Activated CD4-positive, CD25-positive, alpha-beta regulatory T cell (primary cell): ENCODE measurements around the gene ANGPTL8.
A peak's percentile ranks its signal among the peaks of the same experiment; 100 is the strongest.

Experiments
- DNase-seq, 4 experiments: peaks; one replicate each; lab custom pipeline; 2025; lab: John Stamatoyannopoulos, UW

Gene ANGPTL8

DNA sequence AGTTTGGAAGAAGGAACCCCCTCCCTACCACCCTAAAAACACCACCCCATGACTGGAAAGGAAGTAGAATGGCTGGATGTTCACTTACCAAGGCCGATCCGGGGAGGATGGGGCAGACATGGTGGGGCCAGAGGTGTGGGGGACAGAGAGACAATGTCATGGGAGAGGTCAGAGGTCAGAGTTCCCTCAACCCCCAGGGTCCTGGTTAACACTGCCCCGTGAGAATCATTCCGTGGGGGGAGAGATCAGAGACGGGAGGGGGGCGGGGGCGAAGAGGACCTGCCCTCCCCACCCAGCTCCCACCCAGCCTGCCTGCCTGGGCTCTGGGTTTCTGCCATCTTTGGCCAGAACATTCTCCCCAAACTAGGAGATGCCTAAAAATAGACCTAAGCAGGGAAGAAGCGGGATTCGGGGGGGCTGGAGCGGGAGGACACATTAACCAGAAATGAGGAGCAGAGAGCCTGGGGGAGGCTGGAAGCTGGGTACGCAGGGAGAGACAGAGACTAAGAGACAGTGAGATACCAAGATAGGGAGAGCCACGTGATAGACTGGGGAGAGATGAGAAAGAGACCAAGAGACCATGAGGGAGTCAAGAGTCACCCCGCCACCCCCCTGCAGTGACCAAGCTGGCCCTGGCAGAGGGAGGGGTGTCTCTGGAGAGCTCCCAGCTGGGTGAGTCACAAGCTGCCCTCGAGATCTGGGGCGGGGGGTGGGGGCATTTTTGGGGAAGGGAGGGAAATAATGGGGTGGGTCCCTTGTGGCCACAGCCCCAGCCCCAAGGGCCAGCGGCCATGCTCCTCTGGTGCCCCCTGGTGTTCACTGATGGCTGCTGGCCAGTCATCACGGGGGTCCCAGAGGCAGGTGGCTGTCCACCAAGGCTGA is 36.0 kb upstream of the ANGPTL8 start:
- peak in 3 of 4 experiments; percentile 8 to 21 (median 16) for DNase-seq

DNA sequence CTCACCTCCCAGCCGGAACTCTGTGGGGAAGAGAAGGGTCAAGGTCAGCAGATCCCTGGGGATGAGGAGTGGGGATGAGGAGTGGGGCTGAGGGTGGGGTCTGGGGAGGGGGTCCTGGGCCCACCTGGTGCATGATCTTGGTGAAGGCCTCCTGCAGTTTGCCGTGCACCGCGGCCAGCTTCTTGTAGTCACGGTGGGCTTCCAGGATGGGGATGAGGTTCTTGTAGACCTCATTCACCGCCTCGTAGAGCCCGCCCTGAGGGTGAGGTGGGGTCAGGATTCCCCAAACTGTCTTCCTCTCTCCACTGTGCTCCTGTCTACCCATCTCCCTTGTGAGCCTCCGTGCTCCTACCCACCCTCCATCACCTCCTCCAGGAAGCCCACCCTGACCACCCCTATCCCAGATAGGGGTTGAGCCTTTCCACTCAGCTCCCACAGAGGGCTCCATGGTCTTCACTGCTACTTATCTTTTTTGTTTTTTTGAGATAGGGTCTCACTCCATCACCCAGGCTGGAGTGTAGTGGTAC is 35.3 kb upstream of the ANGPTL8 start:
- no peak for DNase-seq

DNA sequence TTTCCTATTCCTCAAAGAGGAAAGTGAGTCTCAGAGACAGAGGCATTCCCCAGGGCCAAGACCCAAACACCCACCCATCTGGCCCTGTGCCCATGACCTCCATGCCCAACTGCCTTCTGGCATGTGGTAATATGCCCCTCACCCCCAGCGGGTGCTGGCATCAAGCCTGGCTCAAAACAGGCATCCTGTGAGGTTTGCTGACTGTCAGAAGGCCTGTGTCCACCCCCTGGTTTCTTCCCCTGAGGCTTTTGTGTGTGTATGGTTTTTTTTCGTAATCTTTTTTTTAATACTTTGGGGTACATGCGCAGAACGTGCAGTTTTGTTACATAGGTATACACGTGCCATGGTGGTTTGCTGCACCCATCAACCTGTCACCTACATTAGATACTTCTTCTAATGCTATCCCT is 34.5 kb upstream of the ANGPTL8 start:
- DNase-seq = no peak

DNA sequence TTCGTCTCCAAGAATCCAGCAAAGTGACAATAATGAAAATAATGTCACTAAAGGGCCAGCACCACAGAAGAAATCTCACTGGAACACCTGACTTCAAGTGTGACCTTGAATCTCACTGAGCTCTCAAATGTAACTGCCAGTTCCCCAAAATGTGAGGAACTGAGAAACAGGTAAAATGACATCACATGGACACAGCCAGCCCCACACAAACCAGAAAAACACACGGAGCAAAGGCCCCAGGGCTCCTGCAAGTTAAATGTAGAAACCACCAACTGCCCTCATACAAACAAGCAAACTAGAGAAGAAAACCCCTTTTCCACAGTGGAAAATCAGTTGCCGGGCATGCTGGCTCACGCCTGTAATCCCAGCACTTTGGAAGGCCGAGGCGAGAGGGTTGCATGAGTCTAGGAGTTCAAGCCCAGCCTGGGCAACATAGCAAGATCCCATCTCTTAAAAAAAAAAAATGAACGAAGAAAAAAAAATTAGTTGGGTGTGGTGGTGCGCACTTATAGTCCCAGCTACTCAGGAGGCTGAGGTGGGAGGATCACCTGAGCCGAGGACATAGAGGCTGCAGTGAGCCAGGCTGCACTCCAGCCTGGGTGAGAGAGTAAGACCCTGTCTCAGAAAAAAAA is 33.4 kb upstream of the ANGPTL8 start:
- DNase-seq = no peak

DNA sequence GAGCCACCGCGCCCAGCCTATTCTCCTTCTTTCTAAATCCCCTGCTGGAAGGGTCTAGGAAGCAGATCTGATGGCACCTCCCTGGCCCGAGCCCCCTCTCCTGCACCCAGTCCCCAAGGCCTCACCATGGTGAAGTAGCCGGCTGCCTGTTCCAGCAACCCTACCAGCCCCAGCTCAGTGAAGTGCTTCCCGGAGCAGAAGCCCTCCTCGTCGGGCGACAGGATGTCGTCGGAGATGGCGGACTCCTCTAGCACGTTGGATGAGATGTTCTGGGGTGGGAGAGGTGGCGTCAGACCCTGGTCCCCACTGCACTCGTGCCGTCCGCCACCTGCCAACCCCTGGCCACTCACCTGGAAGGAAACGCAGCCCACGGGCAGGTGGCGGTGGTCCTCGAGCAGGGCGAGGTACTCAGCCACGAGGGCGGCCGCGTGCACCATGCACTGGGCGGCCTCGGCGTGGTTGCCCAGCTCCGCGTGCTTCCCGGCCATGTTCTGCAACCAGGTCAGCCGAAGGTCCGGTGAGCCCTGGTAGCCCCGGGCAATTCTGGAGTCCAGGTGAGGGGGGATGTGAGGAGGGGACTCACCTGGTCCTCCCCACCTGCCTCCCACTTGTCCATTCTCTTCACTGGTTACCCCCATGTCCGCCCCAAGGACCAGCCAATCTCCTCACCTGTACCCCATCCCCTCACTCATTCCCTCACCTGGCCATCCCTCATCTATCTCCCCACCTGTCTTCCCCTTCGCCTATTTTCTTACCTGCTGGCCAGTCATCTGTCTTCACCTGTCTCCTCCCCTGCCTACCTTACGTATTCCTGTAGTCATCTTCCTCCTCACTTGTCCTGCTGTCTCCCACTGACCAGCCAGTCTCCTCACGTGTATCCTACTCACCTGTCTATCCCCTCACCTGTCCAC is 30.6 kb upstream of the ANGPTL8 start:
- no peak for DNase-seq

DNA sequence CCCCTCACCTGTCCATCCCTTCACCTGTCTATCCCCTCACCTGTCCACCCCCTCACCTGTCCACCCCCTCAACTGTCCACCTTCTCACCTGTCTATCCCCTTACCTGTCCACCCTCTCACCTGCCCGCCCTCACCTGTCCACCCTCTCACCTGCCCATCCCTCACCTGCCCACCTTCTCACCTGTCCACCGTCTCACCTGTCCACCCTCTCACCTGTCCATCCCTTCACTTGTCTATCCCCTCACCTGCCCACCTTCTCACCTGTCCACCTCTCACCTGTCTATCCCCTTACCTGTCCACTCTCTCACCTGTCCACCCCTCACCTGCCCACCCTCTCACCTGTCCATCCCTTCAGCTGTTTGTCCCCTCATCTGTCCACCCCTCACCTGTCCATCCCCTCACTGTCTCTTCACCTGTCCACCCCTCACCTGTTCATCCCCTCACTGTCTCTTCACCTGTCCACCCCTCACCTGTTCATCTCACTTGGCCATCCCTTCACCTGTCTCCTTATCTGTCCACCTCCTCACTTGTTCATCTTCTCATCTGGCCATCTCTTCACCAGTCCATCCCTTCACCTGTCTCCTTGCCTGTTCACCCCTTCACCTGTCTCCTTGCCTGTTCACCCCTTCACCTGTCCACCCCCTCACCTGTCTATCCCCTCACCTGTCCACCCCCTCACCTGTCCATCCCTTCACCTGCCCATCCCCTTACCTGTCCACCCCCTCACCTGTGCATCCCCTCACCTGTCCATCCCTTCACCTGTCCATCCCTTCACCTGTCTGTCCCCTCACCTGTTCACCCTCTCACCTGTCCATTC is 29.4 kb upstream of the ANGPTL8 start:
- DNase-seq = no peak

DNA sequence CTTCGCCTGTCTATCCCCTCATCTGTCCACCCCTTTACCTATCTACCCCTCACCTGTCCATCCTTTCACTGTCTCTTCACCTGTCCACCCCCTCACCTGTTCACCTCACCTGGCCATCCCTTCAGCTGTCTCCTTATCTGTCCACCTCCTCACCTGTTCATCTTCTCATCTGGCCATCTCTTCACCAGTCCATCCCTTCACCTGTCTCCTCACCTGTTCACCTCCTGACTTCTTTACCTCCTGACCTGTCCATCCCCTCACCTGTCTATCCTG is 28.8 kb upstream of the ANGPTL8 start:
- no peak for DNase-seq

DNA sequence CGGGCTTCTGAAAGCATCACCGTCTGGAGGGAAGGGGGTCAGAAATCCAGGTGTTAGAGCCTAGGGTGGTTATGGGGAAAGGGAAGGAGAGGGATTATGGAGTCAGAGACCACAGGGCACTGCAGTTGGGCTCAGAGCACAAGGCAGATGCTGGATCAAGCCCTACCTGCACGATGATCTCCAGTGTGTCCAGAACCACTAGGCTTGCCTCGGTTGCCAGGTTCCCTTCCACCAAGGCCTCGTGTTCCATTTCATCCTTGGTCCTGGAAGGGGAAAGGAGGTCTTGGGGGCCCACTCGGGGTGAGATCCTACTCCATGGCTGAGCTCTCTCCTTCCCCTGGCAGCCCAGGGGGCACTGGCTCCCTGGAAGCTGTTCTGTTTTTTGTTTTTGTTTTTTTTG is 25.0 kb upstream of the ANGPTL8 start:
- no peak for DNase-seq

DNA sequence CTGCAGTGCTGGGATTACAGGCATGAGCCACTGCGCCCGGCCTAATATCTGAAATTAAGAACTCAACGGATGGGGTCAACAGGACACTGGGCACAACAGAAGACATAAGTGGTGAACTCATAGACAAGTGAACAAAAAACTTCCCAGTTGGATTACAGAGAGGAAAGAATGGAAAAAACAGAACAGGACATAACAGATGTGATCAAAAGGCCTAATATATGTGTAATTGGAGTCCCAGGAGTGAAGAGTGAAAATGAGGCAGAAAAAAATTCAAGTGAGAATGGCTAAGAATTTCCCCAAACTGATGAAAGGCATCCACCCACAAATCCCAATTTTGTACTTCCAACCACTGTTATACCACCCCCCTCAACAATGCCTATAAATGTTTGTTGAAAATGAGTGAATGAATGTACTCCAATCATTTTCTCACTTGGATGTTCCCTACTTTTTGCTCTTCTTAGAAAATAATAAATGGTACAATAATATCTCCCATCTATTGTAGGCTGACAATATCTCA is 18.3 kb upstream of the ANGPTL8 start:
- DNase-seq = no peak

DNA sequence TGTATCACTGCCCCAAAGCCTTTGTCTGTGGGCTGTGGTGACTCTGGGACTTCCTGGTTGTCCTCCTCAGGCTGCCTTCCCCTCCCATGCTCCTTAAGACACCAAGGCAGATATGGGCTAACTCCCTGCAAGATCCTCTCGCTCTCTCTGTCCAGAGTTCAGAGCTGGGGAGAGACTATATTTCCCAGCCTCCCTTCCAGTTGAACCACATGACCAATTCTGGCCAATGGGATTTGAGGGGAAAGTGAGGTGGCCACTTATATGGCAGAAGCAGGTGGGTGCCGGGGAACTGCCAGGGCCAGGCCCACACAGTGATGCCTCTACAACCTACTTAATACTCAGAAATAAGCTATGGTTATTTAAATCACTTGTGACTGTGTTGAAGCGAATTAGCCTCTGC is 16.2 kb upstream of the ANGPTL8 start:
- DNase-seq = no peak

DNA sequence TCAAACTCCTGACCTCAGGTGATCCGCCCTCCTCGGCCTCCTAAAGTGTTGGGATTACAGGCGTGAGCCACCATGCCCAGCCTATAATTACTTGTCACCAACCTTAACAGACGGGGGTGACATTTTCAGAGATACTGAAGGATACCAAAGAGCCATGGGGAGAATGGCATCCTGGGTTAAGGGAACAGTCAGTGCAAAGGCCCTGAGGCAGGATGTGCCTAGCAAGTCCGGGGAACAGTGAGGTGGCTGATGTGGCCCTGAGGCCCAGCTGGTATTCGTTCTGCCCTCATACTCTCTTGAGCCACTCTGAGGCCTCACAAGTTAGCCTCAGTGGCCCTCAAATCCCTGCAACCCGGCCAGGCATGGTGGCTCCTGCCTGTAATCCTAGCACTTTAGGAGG is 15.0 kb upstream of the ANGPTL8 start:
- no peak for DNase-seq

DNA sequence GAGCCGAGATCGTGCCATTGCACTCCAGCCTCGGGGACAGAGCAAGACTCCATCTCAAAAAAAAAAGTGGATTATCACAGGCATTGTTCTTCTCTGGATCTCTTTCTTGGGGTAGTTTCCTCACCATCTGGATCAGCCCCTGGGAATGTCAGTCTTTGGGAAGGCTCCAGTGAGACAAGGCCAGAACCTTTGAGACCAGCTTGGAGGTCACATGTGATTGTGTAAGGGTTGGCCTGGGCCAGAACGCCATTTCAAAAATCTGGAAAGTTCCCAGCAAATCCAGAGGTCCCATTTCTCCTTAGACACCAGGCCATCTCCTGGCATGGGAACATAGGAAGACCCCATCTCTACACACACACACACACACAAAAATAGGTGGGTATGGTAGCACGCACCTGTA is 14.2 kb upstream of the ANGPTL8 start:
- no peak for DNase-seq

DNA sequence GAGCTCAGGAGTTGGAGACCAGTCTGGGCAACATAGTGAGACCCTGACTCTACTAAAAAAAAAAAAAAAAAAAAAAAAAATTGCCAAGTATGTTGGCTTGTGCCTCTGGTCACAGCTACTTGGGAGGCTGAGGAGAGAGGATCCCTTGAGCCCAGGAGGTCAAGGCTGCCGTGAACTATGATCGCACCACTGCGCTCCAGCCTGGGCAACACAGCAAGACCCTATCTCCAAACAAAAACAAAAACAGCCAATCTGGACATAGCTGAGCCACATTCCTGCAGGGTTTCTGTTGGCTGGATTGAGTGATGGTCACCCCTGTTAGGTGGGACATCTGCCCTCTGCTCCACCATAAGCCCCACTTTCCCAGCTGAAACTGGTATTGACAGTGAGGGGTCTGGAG is 13.6 kb upstream of the ANGPTL8 start:
- no peak for DNase-seq

DNA sequence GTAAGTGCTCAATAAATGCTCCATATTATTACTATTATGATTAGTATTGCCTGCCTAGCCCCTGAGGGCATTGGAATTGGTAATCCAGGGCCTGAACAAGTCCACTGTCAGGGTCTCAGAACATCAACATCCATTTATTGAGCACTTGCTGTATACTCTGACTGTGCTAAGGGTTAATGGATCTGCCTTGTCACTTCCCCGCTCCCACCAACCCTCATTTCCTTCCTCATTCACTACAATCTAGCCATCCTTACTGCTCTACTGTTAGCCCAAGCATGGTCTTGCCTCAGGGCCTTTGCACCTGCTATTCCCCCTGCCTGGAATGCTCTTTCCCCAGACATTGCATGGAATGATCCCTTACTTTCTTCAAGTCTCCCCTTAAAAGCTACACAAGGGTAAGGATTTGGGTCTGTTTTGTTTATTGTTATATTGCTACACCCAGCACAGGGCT is 12.7 kb upstream of the ANGPTL8 start:
- DNase-seq = no peak

DNA sequence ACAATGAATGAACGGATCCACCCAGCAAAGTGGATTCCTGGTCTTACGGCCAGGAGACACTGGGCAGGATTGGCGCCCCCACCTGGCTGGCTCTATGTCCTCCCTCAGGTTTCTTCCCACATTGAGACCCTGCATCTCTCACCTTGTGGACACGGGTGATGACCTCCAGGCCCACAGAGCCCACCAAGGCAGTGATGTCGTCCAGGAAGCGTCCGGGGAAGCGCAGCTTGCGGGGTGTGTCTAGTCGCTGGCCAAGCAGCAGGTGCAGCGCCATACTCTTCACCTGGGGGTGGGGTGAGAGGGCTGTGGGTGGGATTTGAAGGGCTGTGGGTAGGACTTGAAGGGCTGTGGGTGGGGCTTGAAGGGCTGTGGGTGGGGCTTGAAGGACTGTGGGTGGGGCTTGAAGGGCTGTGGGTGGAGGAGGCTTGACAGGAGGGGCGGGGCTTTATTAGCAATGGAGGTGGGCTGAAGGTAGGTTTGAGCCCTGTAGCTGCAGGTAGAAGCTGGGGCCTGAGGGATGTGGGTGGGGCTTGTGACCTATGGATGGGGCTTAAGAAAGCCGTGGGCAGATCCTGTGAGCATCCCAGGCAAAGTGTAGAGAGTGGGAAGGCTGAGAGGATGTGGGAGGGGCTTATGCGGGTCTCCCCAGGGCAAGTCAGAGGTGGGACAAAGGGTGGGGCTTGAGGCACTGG is 12.1 kb upstream of the ANGPTL8 start:
- no peak for DNase-seq

DNA sequence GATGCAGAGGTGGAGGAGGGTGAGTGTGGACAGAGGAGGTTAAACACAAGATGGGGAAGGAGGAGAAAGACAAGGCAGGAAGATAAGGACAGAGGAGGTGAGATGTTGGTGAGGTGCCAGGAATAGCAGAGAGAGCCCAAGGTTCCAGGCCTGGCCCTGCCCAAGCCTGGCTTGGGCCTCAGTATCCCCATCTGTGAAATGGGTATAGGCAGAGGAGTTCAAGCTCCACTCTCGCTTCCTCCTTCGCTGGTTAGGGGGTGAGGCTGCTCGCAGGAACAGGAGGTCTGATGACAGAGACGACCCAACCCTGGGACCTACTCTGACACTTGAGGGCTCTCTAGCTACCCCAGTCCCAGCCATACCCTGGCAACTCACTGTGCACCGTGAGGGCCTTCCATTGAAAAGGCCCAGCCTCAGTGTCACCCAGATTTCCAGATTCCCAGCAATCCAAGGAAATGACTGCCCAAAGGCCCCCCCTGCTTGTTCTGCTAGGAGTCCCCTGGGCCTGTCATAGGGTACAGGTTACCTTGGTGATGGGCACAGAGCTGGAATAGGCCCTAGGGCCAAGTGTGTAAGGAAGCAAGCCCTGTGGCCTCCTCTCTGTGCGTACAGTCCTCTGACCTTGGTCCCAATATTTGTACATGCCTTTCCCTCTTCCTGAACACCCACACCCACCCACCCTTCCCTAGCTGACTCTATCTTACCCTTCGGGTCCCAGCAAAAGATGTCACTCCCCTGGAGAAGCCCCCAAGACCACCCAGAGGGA is 8.6 kb upstream of the ANGPTL8 start:
- DNase-seq = no peak

DNA sequence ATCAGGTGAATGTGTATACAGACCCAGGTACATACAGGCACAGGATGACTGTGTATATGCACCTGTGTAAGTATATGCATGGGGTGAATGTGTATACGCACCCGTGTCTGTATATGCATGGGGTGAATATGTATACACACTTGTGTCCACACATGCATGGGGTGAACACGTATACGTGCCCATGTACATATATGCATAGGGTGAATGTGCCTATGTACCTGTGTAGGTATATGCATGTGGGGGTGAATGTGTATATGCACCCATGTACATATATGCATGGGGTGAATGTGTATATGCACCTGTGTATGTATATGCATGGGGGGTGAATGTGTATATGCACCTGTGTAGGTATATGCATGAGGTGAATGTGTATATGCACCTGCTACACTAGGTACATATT is 6.9 kb upstream of the ANGPTL8 start:
- no peak for DNase-seq

DNA sequence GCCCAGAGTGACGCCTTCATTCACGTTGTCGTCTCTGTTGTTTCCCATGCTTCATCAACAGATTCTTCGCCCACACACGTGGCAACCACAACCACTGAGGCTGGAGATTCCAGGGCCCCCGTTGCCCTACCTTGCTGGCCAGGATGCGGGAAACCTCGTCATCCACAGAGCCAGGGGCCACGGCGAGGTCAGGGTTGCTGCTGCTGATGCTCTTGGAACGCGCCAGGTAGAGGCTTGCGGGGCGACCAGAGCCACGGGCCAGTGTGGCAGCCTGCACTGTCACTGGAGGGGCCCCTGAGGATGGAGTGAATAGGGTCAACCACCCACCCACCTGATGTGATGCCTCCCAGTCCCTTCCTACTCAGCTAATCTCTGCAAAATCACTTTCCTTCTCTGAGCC is 6.3 kb upstream of the ANGPTL8 start:
- no peak for DNase-seq

DNA sequence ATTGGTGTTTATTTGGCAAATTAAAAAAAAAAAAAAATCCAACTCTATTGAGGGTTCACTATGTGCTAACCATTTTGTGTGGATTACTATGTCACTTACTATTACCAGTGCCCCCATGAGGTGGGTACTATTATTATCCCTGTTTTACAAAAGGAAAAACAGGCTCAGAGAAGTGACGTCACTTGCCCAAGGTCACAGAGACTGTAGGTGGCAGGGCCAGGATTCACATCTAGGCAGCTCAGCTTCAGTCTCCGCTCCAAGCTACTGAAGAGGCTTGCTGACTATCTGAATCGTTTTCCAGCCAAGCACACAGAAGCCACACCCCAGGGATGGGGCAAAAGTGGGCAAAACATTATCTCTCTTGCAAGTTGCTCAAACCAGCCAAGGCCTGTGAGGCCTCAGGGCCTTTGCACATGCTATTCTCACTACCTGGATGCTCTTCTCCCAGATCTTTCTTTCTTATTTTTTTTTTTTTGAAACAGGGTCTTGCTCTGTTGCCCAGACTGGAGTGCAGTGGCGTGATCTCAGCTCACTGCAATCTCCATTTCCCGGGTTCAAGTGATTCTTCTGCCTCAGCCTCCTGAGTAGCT is 4.8 kb upstream of the ANGPTL8 start:
- no peak for DNase-seq
